SK-N-MC (cell line): ENCODE data around the gene EXO1.

Experiments
- EZH2 ChIP-seq: fragments of 200-600 bp; sonication (generic); IDR thresholded peaks from one replicate; pipeline ENCODE4 v1.6.1; 2017; ENCODE audit warnings: antibody characterized with exemption
- POLR2AphosphoS5 ChIP-seq: IDR thresholded peaks from 2 replicates; pipeline ENCODE4 v1.6.1; 2012; ENCODE audit warnings: mild to moderate bottlenecking, low read depth, low read length, borderline replicate concordance

DNA sequence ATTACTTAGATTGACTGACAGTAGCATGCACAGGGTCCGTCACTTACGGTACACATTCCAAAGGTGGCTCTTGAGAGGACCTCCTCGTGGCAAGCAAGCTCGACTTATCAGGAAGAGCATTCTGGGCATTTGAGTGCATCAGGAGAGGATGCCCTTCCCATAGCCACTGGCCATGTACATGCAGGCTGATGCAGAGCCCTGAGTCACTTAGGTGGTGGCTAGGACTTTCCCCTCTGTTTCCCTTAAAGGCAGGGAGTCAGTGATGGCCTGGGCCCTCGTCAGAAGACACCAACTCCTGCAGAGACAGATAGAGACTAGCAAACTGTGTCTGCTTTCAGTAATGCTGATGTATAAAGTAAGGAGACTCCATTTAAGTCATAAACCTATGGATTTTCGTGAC is 12.9 kb downstream of the EXO1 start:
- TF ChIP-seq EZH2 (no peak), POLR2AphosphoS5 (no peak)
